ENCODE data around the gene NES.

GRCh38 chr1:156643049-156643777, 34.0 kb downstream of the NES start:
- no peak for TF ChIP-seq POLR2A (IDR thresholded peaks at IDR 0.05)
- TF ChIP-seq, protein P1, sequence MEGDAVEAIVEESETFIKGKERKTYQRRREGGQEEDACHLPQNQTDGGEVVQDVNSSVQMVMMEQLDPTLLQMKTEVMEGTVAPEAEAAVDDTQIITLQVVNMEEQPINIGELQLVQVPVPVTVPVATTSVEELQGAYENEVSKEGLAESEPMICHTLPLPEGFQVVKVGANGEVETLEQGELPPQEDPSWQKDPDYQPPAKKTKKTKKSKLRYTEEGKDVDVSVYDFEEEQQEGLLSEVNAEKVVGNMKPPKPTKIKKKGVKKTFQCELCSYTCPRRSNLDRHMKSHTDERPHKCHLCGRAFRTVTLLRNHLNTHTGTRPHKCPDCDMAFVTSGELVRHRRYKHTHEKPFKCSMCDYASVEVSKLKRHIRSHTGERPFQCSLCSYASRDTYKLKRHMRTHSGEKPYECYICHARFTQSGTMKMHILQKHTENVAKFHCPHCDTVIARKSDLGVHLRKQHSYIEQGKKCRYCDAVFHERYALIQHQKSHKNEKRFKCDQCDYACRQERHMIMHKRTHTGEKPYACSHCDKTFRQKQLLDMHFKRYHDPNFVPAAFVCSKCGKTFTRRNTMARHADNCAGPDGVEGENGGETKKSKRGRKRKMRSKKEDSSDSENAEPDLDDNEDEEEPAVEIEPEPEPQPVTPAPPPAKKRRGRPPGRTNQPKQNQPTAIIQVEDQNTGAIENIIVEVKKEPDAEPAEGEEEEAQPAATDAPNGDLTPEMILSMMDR (IDR thresholded peaks at IDR 0.05), result no peak
- no peak for TF ChIP-seq EP300 (IDR thresholded peaks at IDR 0.05)
